CD4-positive, alpha-beta memory T cell (primary cell): ENCODE data around the gene OPRD1. TPM values are rescaled to one million over a fixed set of nuclear protein-coding genes. Genes with fewer than 3 reads are reported as not detected.
A peak's percentile ranks its signal among the peaks of the same experiment; 100 is the strongest.
"Not testable (repeated sequence)": the region's sequence is repeated elsewhere in the genome, so short reads cannot be mapped to it uniquely, and the experiment has no call there.

Experiments
- CTCF ChIA-PET: fragments of 350-600 bp; sonication (Branson Sonifier 250); formaldehyde crosslinking; loops from one replicate; lab custom pipeline; 2021; ENCODE audit warnings: inconsistent platforms; ENCODE audit not compliant: partially characterized antibody; lab: Charles Lee
- POLR2A ChIA-PET: fragments of 350-600 bp; sonication (Branson Sonifier 250); formaldehyde crosslinking; loops from one replicate; lab custom pipeline; 2021; ENCODE audit not compliant: partially characterized antibody; lab: Charles Lee
- DNase-seq, 5 donors: peaks; one replicate each; pipeline versions ENCODE4 v3.0.0 to v3.0.0-alpha.2; 2020 to 2022; ENCODE audit warnings: mixed read lengths in 1 of 5
- H3K27ac ChIP-seq: one replicate; pipeline ENCODE4 v1.7.0; 2013; ENCODE audit warnings: low read depth, low read length
- H3K27me3 ChIP-seq: 2 replicates; pipeline ENCODE4 v1.7.0; 2013; ENCODE audit warnings: mild to moderate bottlenecking, low read length, moderate library complexity; ENCODE audit not compliant: insufficient read depth
- H3K36me3 ChIP-seq: 2 replicates; pipeline ENCODE4 v1.7.0; 2013; ENCODE audit warnings: mild to moderate bottlenecking, low read length, moderate library complexity; ENCODE audit not compliant: insufficient read depth
- H3K4me1 ChIP-seq: 2 replicates; pipeline ENCODE4 v1.7.0; 2013; ENCODE audit warnings: mild to moderate bottlenecking, low read length, moderate library complexity; ENCODE audit not compliant: insufficient read depth
- H3K4me3 ChIP-seq, 2 donors: one replicate each; pipeline ENCODE4 v1.7.0; 2013; ENCODE audit warnings: low read length in 2 of 2, mild to moderate bottlenecking in 1 of 2
- H3K9me3 ChIP-seq, 2 donors: one replicate each; pipeline ENCODE4 v1.7.0; 2013; ENCODE audit warnings: low read length in 2 of 2, control low read depth in 1 of 2; ENCODE audit not compliant: control insufficient read depth in 1 of 2
- H3K27ac Mint-ChIP-seq, 7 donors: one replicate each; pipeline ENCODE4 v1.8.0; 2020 to 2021; ENCODE audit warnings: mixed read lengths in 7 of 7, mild to moderate bottlenecking in 6 of 7, inconsistent platforms in 3 of 7, moderate library complexity in 3 of 7
- H3K27me3 Mint-ChIP-seq, 2 donors: one replicate each; pipeline ENCODE4 v1.8.0; 2020 to 2021; ENCODE audit warnings: mixed read lengths in 2 of 2
- H3K36me3 Mint-ChIP-seq, 2 donors: one replicate each; pipeline ENCODE4 v1.8.0; 2020 to 2021; ENCODE audit warnings: mixed read lengths in 2 of 2, inconsistent platforms in 1 of 2, mild to moderate bottlenecking in 1 of 2
- H3K4me1 Mint-ChIP-seq, 4 donors: one replicate each; pipeline ENCODE4 v1.8.0; 2020 to 2021; ENCODE audit warnings: mixed read lengths in 4 of 4, mild to moderate bottlenecking in 1 of 4
- H3K4me3 Mint-ChIP-seq, 8 donors: one replicate each; pipeline ENCODE4 v1.8.0; 2020 to 2021; ENCODE audit warnings: mixed read lengths in 8 of 8, mild to moderate bottlenecking in 7 of 8, moderate library complexity in 6 of 8, inconsistent platforms in 3 of 8
- H3K9me3 Mint-ChIP-seq, 8 donors: one replicate each; pipeline ENCODE4 v1.8.0; 2020 to 2021; ENCODE audit warnings: mixed read lengths in 8 of 8, mild to moderate bottlenecking in 5 of 8, inconsistent platforms in 3 of 8, moderate library complexity in 1 of 8
- intact Hi-C: fragments of 100-400 bp; cut with micrococcal nuclease; formaldehyde crosslinking; loops from one replicate; pipeline ENCODE4 v1.15.1; 2023
- polyA plus RNA-seq, 2 donors: library from polyadenylated mRNA; unstranded; fragments of 300-500 nt; fragmentation: Illumina TruSeq; gene quantifications; one replicate each; pipeline ENCODE4 v1.2.3, GENCODE V29; 2021
- total RNA-seq, 2 experiments: library from RNA; stranded (reverse); gene quantifications; one replicate each; pipeline ENCODE4 v1.2.3, GENCODE V29; 2021

OPRD1 gene
- total and polyA plus RNA-seq, 4 experiments from 2014 or later = 0.03 TPM; not detected in 3

GRCh38 chr1:28845786-28846543, 34.0 kb downstream of the OPRD1 start:
- Histone ChIP-seq H3K4me3 (no peak overlapping the region), H3K27me3 (no peaks in the 10 kb centered on the region), H3K9me3 (no peaks in the 10 kb centered on the region), H3K4me1 (no peaks in the 10 kb centered on the region), H3K36me3 (no peaks in the 10 kb centered on the region), H3K27ac (no peak overlapping the region)
- no peaks in the 10 kb centered on the region for H3K9me3 Mint-ChIP-seq
- CTCF ChIA-PET = interaction anchor here (1.1 kb wide), 1 partner anchor 9 kb away, joined by 3 read pairs; no protein-coding TSS in a partner anchor
- no peak for DNase-seq
- H3K4me1 Mint-ChIP-seq = peaks cover 3 to 7% (median 7%) of the 10 kb centered on the region in 4 donors
- peaks cover 1 to 8% of the 10 kb centered on the region in 2 donors for H3K27me3 Mint-ChIP-seq
- H3K4me3 Mint-ChIP-seq = peak overlapping the region in 1 of 8 donors; percentile 37
- intact Hi-C loops = no loop called here
- no peaks in the 10 kb centered on the region for H3K36me3 Mint-ChIP-seq
- POLR2A ChIA-PET = no interaction called here
- H3K27ac Mint-ChIP-seq = peak overlapping the region in 2 of 7 donors; percentile 46 to 81

DNA sequence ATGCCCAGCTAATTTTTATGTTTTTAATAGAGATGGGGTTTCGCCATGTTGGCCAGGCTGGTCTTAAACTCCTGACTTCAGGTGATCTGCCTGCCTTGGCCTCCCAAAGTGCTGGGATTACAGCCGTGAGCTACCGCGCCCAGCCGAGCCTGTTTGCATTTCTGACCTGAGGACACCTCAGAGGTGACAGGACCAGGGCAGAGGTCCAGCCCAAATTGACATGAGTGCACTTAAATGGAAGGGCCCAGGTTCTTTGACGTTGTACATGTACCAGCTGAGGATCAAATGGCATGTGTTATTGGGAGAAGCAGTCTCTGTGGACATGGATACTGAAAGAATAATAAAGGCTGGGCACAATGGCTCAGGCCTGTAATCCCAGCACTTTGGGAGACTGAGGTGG, 35.2 kb downstream of the OPRD1 start:
- POLR2A ChIA-PET, H3K27me3 Mint-ChIP-seq, H3K36me3 ChIP-seq, intact Hi-C loops, H3K4me3 Mint-ChIP-seq, H3K9me3 Mint-ChIP-seq, H3K4me3 ChIP-seq, H3K4me1 Mint-ChIP-seq, H3K36me3 Mint-ChIP-seq, DNase-seq, H3K9me3 ChIP-seq, H3K27ac ChIP-seq, H3K4me1 ChIP-seq, H3K27me3 ChIP-seq: not testable (repeated sequence)
- CTCF ChIA-PET = interaction anchor here (0.7 to 0.9 kb wide), 2 partner anchors 207 to 488 kb away, joined by 3 read pairs; no protein-coding TSS in a partner anchor
- H3K27ac Mint-ChIP-seq = peak overlapping the region in 1 of 7 donors; percentile 36

GRCh38 chr1:28848416-28848815, 36.4 kb downstream of the OPRD1 start:
- intact Hi-C loops = no loop called here
- peaks cover 1 to 13% of the 10 kb centered on the region in 2 donors for H3K27me3 Mint-ChIP-seq
- H3K27ac ChIP-seq = no peak overlapping the region
- H3K9me3 ChIP-seq = no peaks in the 10 kb centered on the region
- H3K4me3 Mint-ChIP-seq = no peak overlapping the region
- H3K27me3 ChIP-seq = no peaks in the 10 kb centered on the region
- H3K4me3 ChIP-seq = no peak overlapping the region
- peaks cover 3 to 7% (median 7%) of the 10 kb centered on the region in 4 donors for H3K4me1 Mint-ChIP-seq
- DNase-seq = no peak
- H3K27ac Mint-ChIP-seq = no peak overlapping the region
- ChIA-PET POLR2A (no interaction called here), CTCF (no interaction called here)
- H3K9me3 Mint-ChIP-seq = no peaks in the 10 kb centered on the region
- H3K36me3 Mint-ChIP-seq = no peaks in the 10 kb centered on the region
- no peaks in the 10 kb centered on the region for H3K4me1 ChIP-seq
- no peaks in the 10 kb centered on the region for H3K36me3 ChIP-seq

DNA sequence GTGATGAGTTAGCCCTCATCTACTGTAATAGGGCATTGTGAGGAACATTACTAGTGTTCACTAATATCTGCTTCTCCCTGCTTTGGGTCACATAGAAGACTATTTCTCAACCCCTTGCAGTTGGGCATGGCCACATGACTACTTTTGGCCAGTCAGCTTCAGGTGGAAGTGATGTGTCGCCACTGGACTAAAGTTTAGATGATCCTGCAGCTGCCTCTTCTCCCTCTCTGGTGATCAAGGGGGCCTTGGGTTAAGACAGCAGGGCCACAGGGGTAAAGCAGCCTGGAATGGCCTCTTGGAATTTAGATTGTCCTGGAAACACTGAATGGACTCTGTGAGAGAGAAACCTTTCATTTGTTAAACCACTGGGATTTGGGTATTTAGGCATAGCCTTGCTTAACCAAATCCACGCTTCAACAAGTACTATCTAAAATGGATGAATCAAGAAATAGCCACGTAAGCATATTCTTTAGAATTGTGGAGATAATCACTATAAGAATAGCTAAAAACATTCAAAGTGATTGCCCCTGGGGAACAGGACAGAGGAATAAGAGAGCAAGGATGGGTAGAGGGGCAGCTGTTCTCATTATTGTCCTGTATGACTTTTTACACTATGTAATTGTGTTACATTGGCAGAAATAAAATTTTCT, 41.2 kb downstream of the OPRD1 start:
- H3K27ac ChIP-seq = no peak overlapping the region
- ChIA-PET POLR2A (no interaction called here), CTCF (interaction anchor here (1.4 kb wide), 2 partner anchors 14 to 23 kb away, joined by 3 to 6 read pairs; no protein-coding TSS in a partner anchor)
- no peaks in the 10 kb centered on the region for H3K9me3 Mint-ChIP-seq
- no peak overlapping the region for H3K4me3 Mint-ChIP-seq
- no peaks in the 10 kb centered on the region for H3K36me3 Mint-ChIP-seq
- H3K4me1 Mint-ChIP-seq = peaks cover 0 to 4% (median under 1%) of the 10 kb centered on the region in 4 donors
- no peaks in the 10 kb centered on the region for H3K27me3 ChIP-seq
- no peaks in the 10 kb centered on the region for H3K36me3 ChIP-seq
- no peak for DNase-seq
- no peaks in the 10 kb centered on the region for H3K9me3 ChIP-seq
- intact Hi-C loops = no loop called here
- H3K4me3 ChIP-seq = no peak overlapping the region
- no peak overlapping the region for H3K27ac Mint-ChIP-seq
- no peaks in the 10 kb centered on the region for H3K4me1 ChIP-seq
- peaks cover 8 to 21% of the 10 kb centered on the region in 2 donors for H3K27me3 Mint-ChIP-seq

DNA sequence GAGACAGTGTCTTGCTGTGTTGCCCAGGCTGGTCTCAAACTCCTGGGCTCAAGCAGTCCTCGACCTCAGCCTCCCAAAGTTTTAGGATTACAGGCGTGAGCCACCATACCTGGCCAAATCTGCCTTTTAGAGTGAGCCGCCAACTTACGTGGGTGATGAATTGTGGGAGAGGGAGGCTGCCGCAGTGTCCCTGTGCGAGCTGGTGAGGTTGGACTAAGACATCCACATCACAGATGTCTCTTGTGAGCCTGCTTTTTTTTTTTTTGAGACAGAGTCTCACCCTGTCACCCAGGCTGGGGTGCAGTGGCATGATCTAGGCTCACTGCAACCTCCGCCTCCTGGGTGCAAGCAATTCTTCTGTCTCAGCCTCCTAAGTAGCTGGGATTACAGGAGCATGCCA, 42.4 kb downstream of the OPRD1 start:
- H3K4me3 ChIP-seq, H3K4me1 ChIP-seq, H3K4me3 Mint-ChIP-seq, POLR2A ChIA-PET, H3K27me3 ChIP-seq, DNase-seq, H3K9me3 ChIP-seq, H3K36me3 ChIP-seq, H3K4me1 Mint-ChIP-seq, H3K9me3 Mint-ChIP-seq, intact Hi-C loops, H3K27ac Mint-ChIP-seq, H3K36me3 Mint-ChIP-seq, H3K27ac ChIP-seq: not testable (repeated sequence)
- CTCF ChIA-PET = interaction anchor here (1.3 to 1.4 kb wide), 3 partner anchors 15 to 22 kb away, joined by 3 to 6 read pairs (median 4); no protein-coding TSS in a partner anchor
- peaks cover 8 to 19% of the 10 kb centered on the region in 2 donors for H3K27me3 Mint-ChIP-seq

GRCh38 chr1:28855046-28855445, 43.1 kb downstream of the OPRD1 start:
- H3K9me3 ChIP-seq = no peaks in the 10 kb centered on the region
- H3K27ac Mint-ChIP-seq = no peak overlapping the region
- POLR2A ChIA-PET = no interaction called here
- H3K9me3 Mint-ChIP-seq = no peaks in the 10 kb centered on the region
- H3K4me1 ChIP-seq = no peaks in the 10 kb centered on the region
- no peak overlapping the region for H3K27ac ChIP-seq
- H3K36me3 ChIP-seq = no peaks in the 10 kb centered on the region
- peaks cover 0 to 4% (median under 1%) of the 10 kb centered on the region in 4 donors for H3K4me1 Mint-ChIP-seq
- no peak overlapping the region for H3K4me3 Mint-ChIP-seq
- H3K27me3 ChIP-seq = no peaks in the 10 kb centered on the region
- H3K27me3 Mint-ChIP-seq = peaks cover 6 to 17% of the 10 kb centered on the region in 2 donors
- H3K36me3 Mint-ChIP-seq = no peaks in the 10 kb centered on the region
- no peak for DNase-seq
- CTCF ChIA-PET = interaction anchor here (1.3 to 1.4 kb wide), 2 partner anchors 16 to 22 kb away, joined by 3 to 4 read pairs; no protein-coding TSS in a partner anchor
- H3K4me3 ChIP-seq = no peak overlapping the region
- intact Hi-C loops = no loop called here

DNA sequence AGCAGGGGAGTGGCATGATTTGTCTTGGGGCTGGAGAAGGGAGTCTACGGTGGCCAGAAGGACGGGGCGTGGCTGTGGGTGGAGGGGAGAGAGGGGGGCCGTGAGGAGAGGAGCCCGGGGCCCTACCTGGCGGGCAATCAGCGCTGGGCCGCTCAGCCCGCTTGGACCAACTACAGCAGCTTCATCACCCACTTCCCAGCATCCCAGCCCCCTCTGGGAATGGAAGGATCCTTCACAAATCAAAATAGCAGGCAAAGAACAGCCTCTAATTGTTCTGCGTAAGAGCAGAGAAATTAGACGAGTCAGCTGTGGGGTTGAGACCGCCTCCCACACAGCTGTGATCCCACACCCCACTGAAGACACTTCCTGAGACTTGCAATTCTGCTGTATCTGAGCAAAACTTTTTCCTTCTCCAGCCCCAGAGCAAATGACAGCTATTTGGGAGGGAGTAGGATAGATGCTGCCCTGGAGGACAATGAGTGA, 43.5 kb downstream of the OPRD1 start:
- CTCF ChIA-PET = interaction anchor here (1.3 kb wide), 1 partner anchor 21 kb away, joined by 4 read pairs; no protein-coding TSS in a partner anchor
- Mint-ChIP-seq H3K27me3 (peaks cover 6 to 17% of the 10 kb centered on the region in 2 donors), H3K4me1 (peaks cover 0 to 4% (median under 1%) of the 10 kb centered on the region in 4 donors), H3K4me3 (no peak overlapping the region), H3K27ac (no peak overlapping the region), H3K36me3 (no peaks in the 10 kb centered on the region), H3K9me3 (no peaks in the 10 kb centered on the region)
- Histone ChIP-seq H3K27me3 (no peaks in the 10 kb centered on the region), H3K4me1 (no peaks in the 10 kb centered on the region), H3K9me3 (no peaks in the 10 kb centered on the region), H3K36me3 (no peaks in the 10 kb centered on the region), H3K4me3 (no peak overlapping the region), H3K27ac (no peak overlapping the region)
- DNase-seq = no peak
- POLR2A ChIA-PET = no interaction called here
- intact Hi-C loops = no loop called here
